SU-DHL-6 (cell line): ENCODE data around the gene ACTN4.

Source experiments
- H2AFZ ChIP-seq: fragments of 200-600 bp; sonication (generic); 2 replicates; pipeline ENCODE4 v1.6.1; 2014; ENCODE audit warnings: low read depth, mild to moderate bottlenecking, moderate library complexity, mixed read lengths, antibody characterized with exemption, low read length; ENCODE audit not compliant: severe bottlenecking
- H3F3A ChIP-seq: fragments of 200-600 bp; shearing (Covaris generic); 2 replicates; pipeline ENCODE4 v1.6.0; 2016; ENCODE audit warnings: antibody characterized with exemption, mild to moderate bottlenecking; ENCODE audit not compliant: insufficient read depth
- H3K27ac ChIP-seq: fragments of 200-600 bp; sonication (generic); 2 replicates; pipeline ENCODE4 v1.5.1; 2016; ENCODE audit warnings: low read depth, mild to moderate bottlenecking, low read length, moderate library complexity, mixed read lengths
- H3K27me3 ChIP-seq: fragments of 200-600 bp; sonication (generic), shearing (Covaris generic); 2 replicates; pipeline ENCODE4 v1.6.0; 2014; ENCODE audit warnings: mild to moderate bottlenecking, low read length
- H3K36me3 ChIP-seq: fragments of 200-600 bp; sonication (generic); 2 replicates; pipeline ENCODE4 v1.6.1; 2014; ENCODE audit warnings: mild to moderate bottlenecking, low read length, mixed read lengths
- H3K4me2 ChIP-seq: fragments of 300-600, 200-600 bp; shearing (Covaris generic), sonication (generic); 2 replicates; pipeline ENCODE4 v1.6.0; 2014; ENCODE audit warnings: low read length, low read depth, mild to moderate bottlenecking; ENCODE audit not compliant: poor library complexity, severe bottlenecking
- H3K4me3 ChIP-seq: fragments of 200-600 bp; sonication (generic); 2 replicates; pipeline ENCODE4 v1.5.1; 2014; ENCODE audit warnings: antibody characterized with exemption, low read length, mild to moderate bottlenecking, mixed read lengths; ENCODE audit not compliant: insufficient read depth, poor library complexity, severe bottlenecking
- H3K79me2 ChIP-seq: fragments of 200-600 bp; sonication (generic); 2 replicates; pipeline ENCODE4 v1.6.1; 2014; ENCODE audit warnings: mild to moderate bottlenecking, low read length, moderate library complexity; ENCODE audit not compliant: insufficient read depth
- H3K9ac ChIP-seq: fragments of 200-600 bp; sonication (generic); 2 replicates; pipeline ENCODE4 v1.7.0; 2014; ENCODE audit warnings: mild to moderate bottlenecking, low read length
- H3K9me2 ChIP-seq: fragments of 200-600 bp; sonication (generic); replicated peaks from 2 replicates; pipeline ENCODE4 v1.6.1; 2014; ENCODE audit warnings: low read length; ENCODE audit not compliant: insufficient read depth
- H3K9me3 ChIP-seq: fragments of 200-600 bp; sonication (generic); 2 replicates; pipeline ENCODE4 v1.6.1; 2014; ENCODE audit warnings: low read length, mixed read lengths; ENCODE audit not compliant: insufficient read depth
- H4K20me1 ChIP-seq: fragments of 200-600 bp; sonication (generic); 2 replicates; pipeline ENCODE4 v1.6.1; 2014; ENCODE audit warnings: low read depth, mild to moderate bottlenecking, antibody characterized with exemption, low read length, moderate library complexity, mixed read lengths
- CTCF ChIP-seq: fragments of 200-600 bp; sonication (generic); IDR thresholded peaks from one replicate; pipeline ENCODE4 v1.5.1; 2017; ENCODE audit warnings: antibody characterized with exemption, mild to moderate bottlenecking, low read length, moderate library complexity; ENCODE audit not compliant: insufficient read depth, poor library complexity, severe bottlenecking
- EZH2phosphoT487 ChIP-seq: fragments of 200-600 bp; sonication (generic), shearing (Covaris generic); conservative IDR thresholded peaks from 2 replicates; pipeline ENCODE4 v1.6.1; 2018; ENCODE audit warnings: mild to moderate bottlenecking, antibody characterized with exemption, low read length, moderate library complexity, mixed read lengths

ACTN4 gene

GRCh38 chr19:38667661-38668171 is 20.3 kb downstream of the ACTN4 start:
- H3K27ac ChIP-seq, result no peak overlapping the region
- no peaks in the 10 kb centered on the region for H3F3A ChIP-seq

GRCh38 chr19:38669552-38669951 is 22.1 kb downstream of the ACTN4 start:
- no peak overlapping the region for H2AFZ ChIP-seq
- H3K36me3 ChIP-seq, result no peaks in the 10 kb centered on the region; the same call in 1 of the 2 replicates
- TF ChIP-seq EZH2phosphoT487, result no peak
- no peak for TF ChIP-seq CTCF
- H4K20me1 ChIP-seq, result no peaks in the 10 kb centered on the region
- H3K79me2 ChIP-seq, result peaks cover 88% of the 10 kb centered on the region
- H3K4me3 ChIP-seq, result no peak overlapping the region
- H3K9me2 ChIP-seq, result no peaks in the 10 kb centered on the region
- no peaks in the 10 kb centered on the region for H3F3A ChIP-seq
- H3K4me2 ChIP-seq, result no peak overlapping the region
- no peak overlapping the region for H3K27ac ChIP-seq
- no peak overlapping the region for H3K9ac ChIP-seq
- no peaks in the 10 kb centered on the region for H3K27me3 ChIP-seq
- H3K9me3 ChIP-seq, result no peaks in the 10 kb centered on the region

More at GRCh38 chr19:38667661-38668171, 20.3 kb downstream of the ACTN4 start:
- peaks cover 4% of the 10 kb centered on the region; the same call in 1 of the 2 replicates for H4K20me1 ChIP-seq
- H2AFZ ChIP-seq, result no peak overlapping the region
- H3K9me3 ChIP-seq, result no peaks in the 10 kb centered on the region
- no peak overlapping the region for H3K4me2 ChIP-seq
- no peaks in the 10 kb centered on the region for H3K27me3 ChIP-seq
- peaks cover 93% of the 10 kb centered on the region for H3K79me2 ChIP-seq
- TF ChIP-seq CTCF (no peak), EZH2phosphoT487 (no peak)
- no peaks in the 10 kb centered on the region for H3K9me2 ChIP-seq
- H3K36me3 ChIP-seq, result no peaks in the 10 kb centered on the region; the same call in 1 of the 2 replicates
- no peak overlapping the region for H3K9ac ChIP-seq
- no peak overlapping the region for H3K4me3 ChIP-seq

- Histone ChIP-seq H3K9me3 (no peaks in the 10 kb centered on the region), H3K36me3 (no peaks in the 10 kb centered on the region; the same call in 1 of the 2 replicates), H3K79me2 (peaks cover 88% of the 10 kb centered on the region), H3K9me2 (no peaks in the 10 kb centered on the region), H3K27ac (no peak overlapping the region), H3K4me3 (no peak overlapping the region), H2AFZ (no peak overlapping the region), H3F3A (no peaks in the 10 kb centered on the region), H3K27me3 (no peaks in the 10 kb centered on the region), H3K4me2 (no peak overlapping the region), H3K9ac (no peak overlapping the region), H4K20me1 (no peaks in the 10 kb centered on the region)
- TF ChIP-seq EZH2phosphoT487 (no peak), CTCF (no peak)
Observed at GRCh38 chr19:38670921-38671398, 23.5 kb downstream of the ACTN4 start.
